NCI-H226 (cell line): ENCODE data around the gene ZNF438.
A peak's percentile ranks its signal among the peaks of the same experiment; 100 is the strongest.

Experiments
- DNase-seq: peaks from one replicate; pipeline ENCODE4 v3.0.0-alpha.2; 2015

Gene ZNF438

GRCh38 chr10:30840395-30841050 lies 191.1 kb downstream of the ZNF438 start:
- no peak for DNase-seq

DNA sequence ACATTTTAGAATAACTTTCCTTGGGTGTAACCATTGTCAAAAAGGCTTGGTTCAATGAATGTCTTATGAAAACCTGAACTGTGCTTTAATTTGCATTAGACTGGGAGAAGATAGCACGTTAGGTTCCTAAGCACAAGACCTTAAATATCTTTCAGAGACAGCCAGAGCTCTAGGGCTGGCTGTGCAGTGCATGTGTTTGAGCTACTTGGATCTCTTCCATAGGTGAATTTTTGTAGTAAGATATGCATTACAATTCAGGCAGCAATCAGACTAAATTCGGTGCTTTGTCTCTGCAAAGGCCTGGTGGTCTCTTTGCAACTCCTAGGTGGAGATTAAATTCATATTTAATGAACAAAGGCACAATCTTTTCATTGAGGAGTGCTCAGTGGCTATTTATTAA lies 192.0 kb downstream of the ZNF438 start:
- no peak for DNase-seq

- no peak for DNase-seq
Observed at GRCh38 chr10:30836406-30836805, 195.3 kb downstream of the ZNF438 start.

DNA sequence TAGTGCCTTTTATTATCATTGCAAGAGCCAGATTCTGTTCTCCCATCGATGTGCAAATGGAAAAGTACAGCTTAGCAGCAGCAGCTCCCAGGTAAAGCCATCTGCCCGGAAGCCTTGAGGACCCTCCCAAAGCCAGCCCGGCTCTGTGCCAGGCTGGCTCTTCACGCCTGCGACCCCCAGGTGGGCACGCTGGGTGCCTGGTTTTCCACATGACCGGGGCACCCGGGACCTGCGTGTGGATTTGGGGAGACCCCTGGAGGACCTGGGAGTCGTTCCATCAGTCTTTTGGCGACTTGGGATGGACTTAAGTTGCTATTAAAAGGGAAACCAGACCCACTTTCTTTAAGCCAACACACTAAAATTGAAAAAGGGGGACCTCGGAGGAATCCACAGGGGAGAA lies 196.5 kb downstream of the ZNF438 start:
- DNase-seq = no peak

- DNase-seq = no peak
Observed at GRCh38 chr10:30834651-30835050, 197.0 kb downstream of the ZNF438 start.

DNA sequence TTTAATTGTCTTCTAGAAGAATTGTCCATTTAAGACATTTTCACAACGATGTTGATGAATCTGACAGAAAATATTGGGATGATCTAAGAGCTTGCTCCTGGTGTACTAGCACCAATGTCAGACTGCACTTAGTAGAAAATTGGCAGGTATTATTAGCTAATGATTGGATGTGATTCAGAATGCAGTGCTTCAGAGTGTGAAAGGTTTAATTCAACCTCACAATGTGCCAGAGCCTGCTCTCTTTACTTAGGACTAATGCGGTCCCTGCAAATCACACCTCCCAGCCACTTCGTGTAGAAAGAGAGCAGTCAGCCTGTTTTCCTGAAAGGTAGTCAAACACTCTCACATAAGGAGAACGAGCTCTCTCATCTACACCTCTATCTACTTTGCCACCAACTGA lies 197.5 kb downstream of the ZNF438 start:
- no peak for DNase-seq

DNA sequence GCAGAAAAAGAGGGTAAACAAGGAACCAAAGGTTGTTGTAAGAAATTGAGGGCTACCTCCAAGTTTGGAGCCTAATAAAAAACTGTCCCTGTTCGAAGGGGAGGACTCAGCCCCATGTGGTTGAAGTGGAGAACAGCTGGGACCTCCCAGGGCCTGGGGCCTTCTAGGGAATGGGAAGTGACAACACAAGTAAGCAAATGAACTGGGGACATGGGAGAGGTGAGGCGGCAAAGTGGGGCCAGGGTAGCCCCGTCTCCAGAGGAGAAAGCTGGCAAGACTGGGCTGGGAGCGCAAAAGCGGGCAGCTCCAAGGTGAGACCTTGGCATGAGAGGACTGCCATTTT lies 198.1 kb downstream of the ZNF438 start:
- no peak for DNase-seq

GRCh38 chr10:30832749-30833627 lies 198.7 kb downstream of the ZNF438 start:
- DNase-seq = no peak

DNA sequence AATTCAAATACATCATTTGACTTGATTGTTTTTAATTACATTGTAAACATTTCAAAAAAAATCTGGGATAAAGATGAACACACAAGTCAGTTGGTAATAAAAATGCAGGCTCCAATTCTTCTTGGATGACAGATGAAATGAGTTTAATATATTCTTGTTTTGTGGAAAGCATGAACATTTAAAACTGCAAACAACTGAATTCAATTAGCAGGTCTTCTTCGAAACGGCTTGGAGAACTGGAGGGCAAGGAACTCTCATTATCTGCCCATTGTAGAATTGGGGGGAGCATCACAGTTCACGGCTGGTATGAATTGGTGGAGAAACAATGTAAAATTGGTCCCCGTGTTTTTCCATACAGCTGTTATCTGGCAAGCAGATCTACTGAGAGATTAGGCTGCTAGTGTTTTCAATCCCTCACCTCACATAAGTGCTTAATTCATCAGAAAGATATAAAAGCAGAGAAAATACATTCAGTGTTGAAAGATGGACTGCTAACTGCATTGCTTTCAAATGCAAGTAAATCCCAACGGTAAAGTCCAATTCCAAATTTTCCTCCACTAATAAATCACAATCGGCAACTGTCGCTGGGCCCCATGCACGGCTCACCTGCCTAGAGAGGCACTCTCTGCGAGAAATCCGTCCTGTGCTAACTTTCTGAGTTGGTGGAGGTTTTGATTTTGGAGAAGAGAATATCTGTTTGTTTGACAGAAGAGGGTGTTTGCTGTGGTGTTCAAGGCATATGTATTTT lies 199.5 kb downstream of the ZNF438 start:
- no peak for DNase-seq

- no peak for DNase-seq
Observed at GRCh38 chr10:30831426-30831825, 200.2 kb downstream of the ZNF438 start.

DNA sequence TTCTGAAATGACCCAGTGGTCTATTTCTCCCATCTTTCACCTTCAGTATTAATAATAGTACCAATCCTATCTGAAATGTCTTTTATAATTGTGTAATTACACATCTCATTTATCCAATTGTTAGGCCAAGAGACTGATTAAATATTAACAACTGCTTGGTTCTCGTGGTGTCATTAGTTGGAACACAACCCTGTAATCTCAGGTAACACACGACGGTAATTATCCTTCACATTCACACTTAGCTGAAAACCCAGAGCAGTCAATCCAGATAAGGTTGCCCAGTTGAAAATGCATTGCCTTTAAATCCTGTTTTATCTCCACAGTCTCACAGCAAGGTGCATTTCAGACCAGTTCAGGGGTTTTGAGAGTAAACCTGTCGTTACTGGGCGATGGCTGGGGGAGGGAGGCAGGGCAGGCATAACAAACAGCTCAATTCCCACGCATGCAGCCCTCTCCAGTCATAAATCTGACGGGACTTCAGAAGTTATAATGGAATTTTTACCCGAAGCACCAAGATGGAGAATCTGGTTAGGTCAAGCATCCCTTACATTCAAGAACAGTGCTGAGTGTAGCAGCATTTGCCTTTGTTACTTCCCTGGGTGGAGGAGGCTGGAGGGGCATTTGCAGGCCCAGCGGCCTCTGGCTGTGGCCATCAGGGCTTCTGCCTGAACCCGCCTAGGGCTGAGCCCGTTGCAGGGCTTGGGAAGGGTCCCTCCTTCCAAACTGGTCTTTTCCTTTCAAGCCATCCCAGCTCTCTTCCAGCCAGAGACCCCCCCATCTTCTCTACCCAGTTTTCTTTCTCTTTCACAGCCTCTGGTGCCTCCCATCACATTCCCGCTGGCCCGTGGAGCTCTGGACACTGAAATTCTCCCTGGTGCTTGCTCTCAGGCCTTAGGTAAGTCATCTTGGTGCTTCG lies 201.1 kb downstream of the ZNF438 start:
- DNase-seq = no peak

- no peak for DNase-seq
Observed at GRCh38 chr10:30829901-30830300, 201.8 kb downstream of the ZNF438 start.

- DNase-seq = peak; percentile 6
Observed at GRCh38 chr10:30828680-30829079, 203.0 kb downstream of the ZNF438 start.

DNA sequence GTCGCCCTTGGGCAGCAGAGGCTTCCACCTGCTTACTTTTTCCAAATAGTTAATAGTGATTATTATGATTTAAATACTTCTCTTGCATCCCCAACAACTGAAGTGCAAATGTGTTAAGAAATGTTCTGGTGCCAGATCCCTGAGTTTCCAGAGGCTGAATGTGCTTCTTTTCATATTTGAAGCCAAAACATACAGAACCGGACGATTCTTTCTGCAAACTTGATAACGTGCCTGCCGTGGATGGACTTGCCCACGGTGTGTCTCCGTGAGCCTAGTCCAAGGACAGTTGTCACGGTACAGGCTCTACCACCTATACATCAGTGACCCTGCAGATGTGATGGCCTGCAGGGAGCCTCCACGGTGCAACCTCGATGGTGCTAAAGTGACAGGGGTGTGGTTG lies 203.5 kb downstream of the ZNF438 start:
- no peak for DNase-seq

DNA sequence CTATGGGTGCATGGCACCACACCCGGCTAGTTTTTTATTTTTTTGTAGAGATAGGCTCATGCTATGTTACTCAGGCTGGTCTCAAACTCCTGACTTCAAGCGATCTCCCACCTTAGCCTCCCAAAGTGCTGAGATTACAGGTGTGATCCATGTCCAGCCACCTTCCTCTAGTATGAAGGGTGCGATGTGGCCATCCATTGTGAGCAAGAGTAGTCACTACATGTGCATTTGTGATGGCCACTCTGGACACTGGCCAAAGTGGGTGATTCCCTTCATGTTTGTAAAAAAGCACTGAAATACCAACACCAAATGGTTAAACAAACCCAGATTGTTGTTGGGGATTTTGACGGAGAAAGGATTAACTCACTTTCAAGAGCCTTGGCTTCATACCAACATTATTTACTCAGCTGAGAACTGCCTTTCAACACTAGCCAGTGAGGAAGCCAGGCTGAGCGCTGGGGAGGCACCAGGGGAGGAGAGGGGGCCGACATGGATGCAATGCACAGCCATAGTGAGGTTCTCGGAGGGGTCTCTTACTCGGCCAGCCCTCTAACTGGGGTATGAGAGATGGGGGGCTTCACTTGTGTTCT lies 204.0 kb downstream of the ZNF438 start:
- DNase-seq = no peak

DNA sequence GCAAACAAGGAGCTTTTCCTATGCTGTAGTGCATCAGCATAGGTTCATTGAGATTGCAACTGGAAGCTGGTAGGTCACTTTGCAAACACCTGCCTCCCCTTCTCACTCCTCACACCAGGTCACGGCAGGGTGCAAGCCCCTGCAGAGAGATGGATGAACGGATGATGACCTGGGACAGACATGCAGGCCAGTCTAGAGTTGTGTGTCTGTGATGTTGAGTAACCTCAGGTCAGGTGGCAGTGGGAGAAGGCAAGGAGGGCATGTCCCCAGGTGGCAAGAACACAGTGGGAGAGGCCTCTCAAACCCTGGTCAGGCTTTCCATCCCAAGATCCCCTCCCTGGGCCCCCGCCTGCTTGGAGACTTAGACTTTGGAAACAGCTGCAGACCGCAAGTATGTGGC lies 205.0 kb downstream of the ZNF438 start:
- no peak for DNase-seq

DNA sequence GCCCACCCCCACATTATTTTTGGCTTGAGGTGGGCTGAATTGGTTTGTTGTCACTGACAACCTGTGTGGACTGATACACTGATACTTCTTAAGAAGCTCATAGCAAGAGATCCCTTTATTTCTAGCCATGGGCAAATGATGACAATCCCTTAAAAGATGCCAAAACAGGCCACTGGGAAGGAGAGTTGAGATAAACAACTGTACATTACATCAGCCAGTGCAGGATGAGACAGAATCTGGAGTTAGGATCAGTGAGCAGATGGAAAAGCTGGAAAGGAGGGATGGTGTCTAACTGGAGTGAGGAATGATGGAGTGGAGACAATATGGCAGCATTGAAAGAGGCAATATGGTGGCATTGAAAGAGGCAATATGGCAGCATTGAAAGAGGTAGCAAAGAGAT lies 206.2 kb downstream of the ZNF438 start:
- no peak for DNase-seq

DNA sequence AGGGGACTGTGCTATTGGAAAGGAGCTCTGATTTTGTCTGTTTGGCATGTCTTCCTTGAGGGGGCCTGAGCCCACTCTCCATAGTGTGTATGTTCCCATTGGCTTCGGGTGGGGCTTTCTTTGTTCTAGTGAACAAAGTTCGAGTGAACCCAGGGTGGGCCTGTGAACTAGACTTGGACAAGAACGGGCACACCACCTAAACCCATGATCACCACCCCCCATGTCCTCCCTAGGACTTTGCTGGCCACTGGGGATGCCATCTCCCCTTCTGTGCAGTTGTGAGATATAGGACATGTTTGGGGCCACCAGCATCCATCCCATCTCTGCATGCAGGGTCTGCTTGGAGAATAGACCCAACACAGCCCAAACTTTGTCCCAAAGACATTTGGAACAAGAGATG lies 206.6 kb downstream of the ZNF438 start:
- DNase-seq = no peak

DNA sequence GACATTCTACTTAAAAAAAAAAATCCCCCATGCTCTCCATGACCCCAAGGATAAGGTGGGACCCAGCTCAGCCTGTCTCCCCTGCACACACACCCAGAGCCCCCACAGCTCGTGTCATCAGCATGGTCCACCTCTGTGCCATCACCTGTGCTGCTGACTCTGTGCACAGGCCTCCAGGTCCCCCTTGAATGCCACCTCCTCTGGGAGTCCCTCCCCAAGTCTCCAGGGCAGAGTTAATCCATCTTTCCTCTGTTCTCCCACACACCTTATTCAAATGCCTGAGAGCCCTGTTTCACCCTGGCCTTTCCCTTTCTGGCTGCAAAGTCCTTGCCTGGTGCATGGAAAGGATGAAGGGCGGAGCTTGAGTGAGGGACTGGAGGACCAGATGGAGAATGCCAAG lies 208.0 kb downstream of the ZNF438 start:
- DNase-seq = no peak

DNA sequence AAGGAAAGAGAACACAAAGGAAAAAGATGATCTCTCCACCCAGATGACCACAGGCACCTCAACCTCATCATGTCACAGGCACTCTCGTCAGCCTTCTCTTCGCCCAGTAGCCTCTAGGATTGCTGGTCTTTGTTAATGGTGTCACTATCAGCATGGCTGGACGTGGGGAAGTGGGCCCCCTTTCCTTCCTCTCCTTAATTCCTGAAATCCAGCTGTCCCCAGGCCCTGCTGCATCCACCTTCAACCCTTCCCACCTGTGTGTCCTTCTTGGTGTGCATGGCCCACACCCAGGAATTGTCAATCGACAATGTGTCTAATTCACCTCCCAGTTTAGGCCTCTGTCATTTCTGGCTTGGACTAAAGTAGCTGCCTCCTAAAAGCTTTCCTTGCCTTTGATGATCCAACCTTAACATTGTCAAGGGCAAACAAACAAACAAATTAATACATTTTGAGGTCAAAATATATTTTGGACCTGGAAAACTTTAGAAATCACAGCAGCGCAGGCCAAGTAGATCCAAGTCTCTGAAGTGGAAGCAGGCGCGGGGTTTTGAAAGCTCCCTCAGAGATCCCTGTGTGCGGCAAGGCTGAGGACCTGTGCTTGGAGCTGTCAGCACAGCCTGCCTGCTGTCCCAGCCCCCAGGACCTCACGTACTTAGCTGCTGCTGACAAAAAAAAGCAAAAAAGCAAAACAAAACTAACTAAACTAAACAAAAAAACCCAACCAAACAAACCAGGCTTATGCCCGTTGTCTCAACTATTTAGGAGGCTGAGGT lies 208.8 kb downstream of the ZNF438 start:
- no peak for DNase-seq

- no peak for DNase-seq
Observed at GRCh38 chr10:30821994-30822692, 209.5 kb downstream of the ZNF438 start.
